Sigmoid colon (tissue), 4 donors: ENCODE data around the gene IL17A.

Experiments used
- POLR2AphosphoS5 ChIP-seq, 4 donors: sonication (generic); formaldehyde crosslinking; IDR thresholded peaks; one replicate each; pipeline ENCODE4 v1.6.1; 2017; ENCODE audit warnings: antibody characterized with exemption in 4 of 4
- TF ChIP-seq, protein P1 (sequence below), 4 experiments: fragments of 450-650 bp in 3 of 4; fragments of 200-600 bp in 1 of 4; IDR thresholded peaks; one replicate each; pipeline ENCODE4 v1.5.1; 2016 to 2019; ENCODE audit warnings: antibody characterized with exemption in 4 of 4, mild to moderate bottlenecking in 3 of 4, moderate library complexity in 2 of 4

DNA sequence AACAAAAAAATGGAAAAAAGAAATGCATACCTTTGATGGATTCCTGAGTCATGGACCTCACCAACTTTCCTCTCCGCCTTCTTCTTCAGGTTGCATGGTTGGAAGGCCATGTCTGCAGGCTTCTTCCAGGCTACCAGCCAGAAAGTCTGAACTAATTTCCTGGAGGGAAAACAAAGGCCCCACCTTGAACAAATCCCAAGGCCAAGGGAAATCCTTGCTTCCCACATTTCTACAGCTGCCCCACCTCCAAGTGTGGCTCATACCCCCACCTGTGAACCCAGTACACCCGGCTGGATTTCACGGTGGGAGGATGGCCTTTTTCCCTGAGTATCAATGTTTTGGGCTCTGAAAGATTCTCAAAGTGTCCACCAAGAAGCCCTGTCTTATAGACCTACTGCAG lies 22.4 kb downstream of the IL17A start:
- TF ChIP-seq, protein P1, sequence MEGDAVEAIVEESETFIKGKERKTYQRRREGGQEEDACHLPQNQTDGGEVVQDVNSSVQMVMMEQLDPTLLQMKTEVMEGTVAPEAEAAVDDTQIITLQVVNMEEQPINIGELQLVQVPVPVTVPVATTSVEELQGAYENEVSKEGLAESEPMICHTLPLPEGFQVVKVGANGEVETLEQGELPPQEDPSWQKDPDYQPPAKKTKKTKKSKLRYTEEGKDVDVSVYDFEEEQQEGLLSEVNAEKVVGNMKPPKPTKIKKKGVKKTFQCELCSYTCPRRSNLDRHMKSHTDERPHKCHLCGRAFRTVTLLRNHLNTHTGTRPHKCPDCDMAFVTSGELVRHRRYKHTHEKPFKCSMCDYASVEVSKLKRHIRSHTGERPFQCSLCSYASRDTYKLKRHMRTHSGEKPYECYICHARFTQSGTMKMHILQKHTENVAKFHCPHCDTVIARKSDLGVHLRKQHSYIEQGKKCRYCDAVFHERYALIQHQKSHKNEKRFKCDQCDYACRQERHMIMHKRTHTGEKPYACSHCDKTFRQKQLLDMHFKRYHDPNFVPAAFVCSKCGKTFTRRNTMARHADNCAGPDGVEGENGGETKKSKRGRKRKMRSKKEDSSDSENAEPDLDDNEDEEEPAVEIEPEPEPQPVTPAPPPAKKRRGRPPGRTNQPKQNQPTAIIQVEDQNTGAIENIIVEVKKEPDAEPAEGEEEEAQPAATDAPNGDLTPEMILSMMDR (IDR thresholded peaks at IDR 0.05), result no peak
- no peak for TF ChIP-seq POLR2AphosphoS5 (IDR thresholded peaks at IDR 0.05)
